GM19043 (cell line): Measurements from ENCODE around the gene ZBTB16.

Source experiments
- ATAC-seq: cut with Tn5 transposase; IDR thresholded peaks from one replicate; pipeline ENCODE4 v1.9.1; 2021; ENCODE audit warnings: low read depth; ENCODE audit not compliant: unreplicated experiment

The ZBTB16 gene

GRCh38 chr11:114124601-114125144 lies 65.2 kb downstream of the ZBTB16 start:
- ATAC-seq: no peak

- no peak for ATAC-seq
These were observed 66.0 kb downstream of the ZBTB16 start for GRCh38 chr11:114125531-114125930.

- ATAC-seq: no peak
These were observed 66.4 kb downstream of the ZBTB16 start for GRCh38 chr11:114125959-114126358.

GRCh38 chr11:114128399-114128798 lies 68.9 kb downstream of the ZBTB16 start:
- no peak for ATAC-seq

- ATAC-seq: no peak
These were observed 69.6 kb downstream of the ZBTB16 start for GRCh38 chr11:114129142-114129541.

- no peak for ATAC-seq
These were observed 70.2 kb downstream of the ZBTB16 start for GRCh38 chr11:114129699-114130098.

- no peak for ATAC-seq
These were observed 70.6 kb downstream of the ZBTB16 start for GRCh38 chr11:114130115-114130576.

GRCh38 chr11:114130629-114131277 lies 71.2 kb downstream of the ZBTB16 start:
- no peak for ATAC-seq

- no peak for ATAC-seq
These were observed 72.0 kb downstream of the ZBTB16 start for GRCh38 chr11:114131461-114131864.

- ATAC-seq: no peak
These were observed 72.9 kb downstream of the ZBTB16 start for GRCh38 chr11:114132417-114132816.

GRCh38 chr11:114132944-114133394 lies 73.5 kb downstream of the ZBTB16 start:
- ATAC-seq: no peak

GRCh38 chr11:114133548-114134329 lies 74.2 kb downstream of the ZBTB16 start:
- no peak for ATAC-seq

GRCh38 chr11:114134870-114135269 lies 75.4 kb downstream of the ZBTB16 start:
- ATAC-seq: no peak

GRCh38 chr11:114135737-114136151 lies 76.2 kb downstream of the ZBTB16 start:
- no peak for ATAC-seq

GRCh38 chr11:114136686-114137640 lies 77.5 kb downstream of the ZBTB16 start:
- no peak for ATAC-seq

- no peak for ATAC-seq
These were observed 78.3 kb downstream of the ZBTB16 start for GRCh38 chr11:114137838-114138237.

- ATAC-seq: no peak
These were observed 78.9 kb downstream of the ZBTB16 start for GRCh38 chr11:114138411-114138810.

GRCh38 chr11:114140826-114141225 lies 81.3 kb downstream of the ZBTB16 start:
- ATAC-seq: no peak

GRCh38 chr11:114141863-114142580 lies 82.5 kb downstream of the ZBTB16 start:
- ATAC-seq: no peak

- ATAC-seq: no peak
These were observed 83.2 kb downstream of the ZBTB16 start for GRCh38 chr11:114142707-114143106.
